Measurements from ENCODE around the gene SURF1. TPM values are rescaled to one million over a fixed set of nuclear protein-coding genes. Genes with fewer than 3 reads are reported as not detected.

SURF1 gene
- polyA plus RNA-seq, 4 donors: 38.4 to 94.4 (median 85.4) TPM

GRCh38 chr9:133357656-133358055 is 1.4 kb upstream of the SURF1 start:
- no peak for DNase-seq
- no peaks in the 10 kb centered on the region for H3K27me3 ChIP-seq (ENCODE audit: control insufficient read depth in 3 of 3, insufficient read depth in 3 of 3, low read length in 3 of 3)

GRCh38 chr9:133355881-133356357 is 368 bp downstream of the SURF1 start:
- Histone ChIP-seq H3K36me3 (ENCODE audit: control insufficient read depth in 3 of 3, insufficient read depth in 2 of 3, low read depth in 1 of 3, low read length in 3 of 3) (peaks cover 5 to 77% (median 10%) of the 10 kb centered on the region in 3 donors), H3K9me3 (ENCODE audit: control insufficient read depth in 2 of 2, insufficient read depth in 1 of 2, low read depth in 1 of 2, low read length in 1 of 2) (no peaks in the 10 kb centered on the region), H3K27me3 (ENCODE audit: control insufficient read depth in 3 of 3, insufficient read depth in 3 of 3, low read length in 3 of 3) (no peaks in the 10 kb centered on the region), H3K4me1 (ENCODE audit: control insufficient read depth in 3 of 3, insufficient read depth in 2 of 3, low read depth in 1 of 3, low read length in 2 of 3) (peaks cover 0 to 48% (median 2%) of the 10 kb centered on the region in 3 donors), H3K27ac (ENCODE audit: low read depth in 1 of 3, low read length in 2 of 3) (peak overlapping the region in 2 of 3 donors; percentile 15 to 75), H3K4me3 (ENCODE audit: low read depth in 1 of 3, low read length in 3 of 3) (peak overlapping the region; percentile 77 to 82 (median 79))
- 0% methylated on average over 26 to 31 of the region's 31 CpGs for WGBS, 3 donors
- DNase-seq: no peak
- FAIRE-seq: no peak

More at GRCh38 chr9:133357656-133358055, 1.4 kb upstream of the SURF1 start:
- Histone ChIP-seq H3K27ac (ENCODE audit: low read depth in 1 of 3, low read length in 2 of 3) (no peak overlapping the region), H3K4me1 (ENCODE audit: control insufficient read depth in 3 of 3, insufficient read depth in 2 of 3, low read depth in 1 of 3, low read length in 2 of 3) (peaks cover 2 to 56% (median 2%) of the 10 kb centered on the region in 3 donors), H3K4me3 (ENCODE audit: low read depth in 1 of 3, low read length in 3 of 3) (peak overlapping the region in 1 of 3 donors; percentile 69), H3K9me3 (ENCODE audit: control insufficient read depth in 2 of 2, insufficient read depth in 1 of 2, low read depth in 1 of 2, low read length in 1 of 2) (no peaks in the 10 kb centered on the region), H3K36me3 (ENCODE audit: control insufficient read depth in 3 of 3, insufficient read depth in 2 of 3, low read depth in 1 of 3, low read length in 3 of 3) (peaks cover 0 to 78% (median 8%) of the 10 kb centered on the region in 3 donors)
- 80 to 84% (median 84%) methylated on average over 14 of the region's 14 CpGs for WGBS, 3 donors
- FAIRE-seq: no peak

GRCh38 chr9:133354766-133355165 is 1.5 kb downstream of the SURF1 start:
- no peaks in the 10 kb centered on the region for H3K9me3 ChIP-seq (ENCODE audit: control insufficient read depth in 2 of 2, insufficient read depth in 1 of 2, low read depth in 1 of 2, low read length in 1 of 2)
- no peak overlapping the region for H3K27ac ChIP-seq (ENCODE audit: low read depth in 1 of 3, low read length in 2 of 3)
- peaks cover 0 to 36% (median 2%) of the 10 kb centered on the region in 3 donors for H3K4me1 ChIP-seq (ENCODE audit: control insufficient read depth in 3 of 3, insufficient read depth in 2 of 3, low read depth in 1 of 3, low read length in 2 of 3)
- no peak for DNase-seq
- WGBS, 3 donors: 85 to 89% (median 87%) methylated on average over 7 of the region's 7 CpGs
- no peak overlapping the region for H3K4me3 ChIP-seq (ENCODE audit: low read depth in 1 of 3, low read length in 3 of 3)
- H3K27me3 ChIP-seq (ENCODE audit: control insufficient read depth in 3 of 3, insufficient read depth in 3 of 3, low read length in 3 of 3): no peaks in the 10 kb centered on the region
- H3K36me3 ChIP-seq (ENCODE audit: control insufficient read depth in 3 of 3, insufficient read depth in 2 of 3, low read depth in 1 of 3, low read length in 3 of 3): peaks cover 16 to 74% (median 17%) of the 10 kb centered on the region in 3 donors
- FAIRE-seq: no peak

GRCh38 chr9:133353548-133353947 is 2.7 kb downstream of the SURF1 start:
- Histone ChIP-seq H3K4me3 (ENCODE audit: low read depth in 1 of 3, low read length in 3 of 3) (no peak overlapping the region), H3K4me1 (ENCODE audit: control insufficient read depth in 3 of 3, insufficient read depth in 2 of 3, low read depth in 1 of 3, low read length in 2 of 3) (peaks cover 0 to 33% (median 4%) of the 10 kb centered on the region in 3 donors), H3K27me3 (ENCODE audit: control insufficient read depth in 3 of 3, insufficient read depth in 3 of 3, low read length in 3 of 3) (no peaks in the 10 kb centered on the region), H3K27ac (ENCODE audit: low read depth in 1 of 3, low read length in 2 of 3) (no peak overlapping the region), H3K36me3 (ENCODE audit: control insufficient read depth in 3 of 3, insufficient read depth in 2 of 3, low read depth in 1 of 3, low read length in 3 of 3) (peaks cover 16 to 72% (median 17%) of the 10 kb centered on the region in 3 donors), H3K9me3 (ENCODE audit: control insufficient read depth in 2 of 2, insufficient read depth in 1 of 2, low read depth in 1 of 2, low read length in 1 of 2) (no peaks in the 10 kb centered on the region)
- FAIRE-seq: no peak
- 73 to 83% (median 82%) methylated on average over 5 of the region's 5 CpGs for WGBS, 3 donors
- DNase-seq: no peak

- WGBS, 3 donors: 69 to 70% (median 70%) methylated on average over 8 of the region's 8 CpGs
- Histone ChIP-seq H3K9me3 (ENCODE audit: control insufficient read depth in 2 of 2, insufficient read depth in 1 of 2, low read depth in 1 of 2, low read length in 1 of 2) (no peaks in the 10 kb centered on the region), H3K36me3 (ENCODE audit: control insufficient read depth in 3 of 3, insufficient read depth in 2 of 3, low read depth in 1 of 3, low read length in 3 of 3) (peaks cover 16 to 67% (median 17%) of the 10 kb centered on the region in 3 donors), H3K27me3 (ENCODE audit: control insufficient read depth in 3 of 3, insufficient read depth in 3 of 3, low read length in 3 of 3) (no peaks in the 10 kb centered on the region), H3K4me3 (ENCODE audit: low read depth in 1 of 3, low read length in 3 of 3) (no peak overlapping the region), H3K27ac (ENCODE audit: low read depth in 1 of 3, low read length in 2 of 3) (no peak overlapping the region), H3K4me1 (ENCODE audit: control insufficient read depth in 3 of 3, insufficient read depth in 2 of 3, low read depth in 1 of 3, low read length in 2 of 3) (peaks cover 0 to 25% (median 4%) of the 10 kb centered on the region in 3 donors)
- FAIRE-seq: no peak
- DNase-seq: no peak
These were observed 3.5 kb downstream of the SURF1 start for GRCh38 chr9:133352635-133353340.

GRCh38 chr9:133351908-133352634 is 4.2 kb downstream of the SURF1 start:
- peaks cover 0 to 18% (median 4%) of the 10 kb centered on the region in 3 donors for H3K4me1 ChIP-seq (ENCODE audit: control insufficient read depth in 3 of 3, insufficient read depth in 2 of 3, low read depth in 1 of 3, low read length in 2 of 3)
- FAIRE-seq: no peak
- WGBS, 3 donors: 74 to 80% (median 77%) methylated on average over 14 of the region's 14 CpGs

GRCh38 chr9:133351526-133351907 is 4.8 kb downstream of the SURF1 start:
- Histone ChIP-seq H3K36me3 (ENCODE audit: control insufficient read depth in 3 of 3, insufficient read depth in 2 of 3, low read depth in 1 of 3, low read length in 3 of 3) (peaks cover 16 to 61% (median 17%) of the 10 kb centered on the region in 3 donors), H3K27ac (ENCODE audit: low read depth in 1 of 3, low read length in 2 of 3) (no peak overlapping the region), H3K4me1 (ENCODE audit: control insufficient read depth in 3 of 3, insufficient read depth in 2 of 3, low read depth in 1 of 3, low read length in 2 of 3) (peaks cover 0 to 20% (median 8%) of the 10 kb centered on the region in 3 donors), H3K27me3 (ENCODE audit: control insufficient read depth in 3 of 3, insufficient read depth in 3 of 3, low read length in 3 of 3) (no peaks in the 10 kb centered on the region), H3K4me3 (ENCODE audit: low read depth in 1 of 3, low read length in 3 of 3) (no peak overlapping the region), H3K9me3 (ENCODE audit: control insufficient read depth in 2 of 2, insufficient read depth in 1 of 2, low read depth in 1 of 2, low read length in 1 of 2) (no peaks in the 10 kb centered on the region)
- FAIRE-seq (no peak), DNase-seq (no peak)
- 92 to 100% (median 94%) methylated on average over 3 of the region's 3 CpGs for WGBS, 3 donors

More at GRCh38 chr9:133351908-133352634, 4.2 kb downstream of the SURF1 start:
- Histone ChIP-seq H3K36me3 (ENCODE audit: control insufficient read depth in 3 of 3, insufficient read depth in 2 of 3, low read depth in 1 of 3, low read length in 3 of 3) (peaks cover 16 to 60% (median 17%) of the 10 kb centered on the region in 3 donors), H3K27me3 (ENCODE audit: control insufficient read depth in 3 of 3, insufficient read depth in 3 of 3, low read length in 3 of 3) (no peaks in the 10 kb centered on the region), H3K27ac (ENCODE audit: low read depth in 1 of 3, low read length in 2 of 3) (no peak overlapping the region), H3K4me3 (ENCODE audit: low read depth in 1 of 3, low read length in 3 of 3) (no peak overlapping the region), H3K9me3 (ENCODE audit: control insufficient read depth in 2 of 2, insufficient read depth in 1 of 2, low read depth in 1 of 2, low read length in 1 of 2) (no peaks in the 10 kb centered on the region)
- DNase-seq: no peak

- Histone ChIP-seq H3K4me1 (ENCODE audit: control insufficient read depth in 3 of 3, insufficient read depth in 2 of 3, low read depth in 1 of 3, low read length in 2 of 3) (peaks cover 0 to 18% (median 9%) of the 10 kb centered on the region in 3 donors), H3K9me3 (ENCODE audit: control insufficient read depth in 2 of 2, insufficient read depth in 1 of 2, low read depth in 1 of 2, low read length in 1 of 2) (no peaks in the 10 kb centered on the region), H3K27me3 (ENCODE audit: control insufficient read depth in 3 of 3, insufficient read depth in 3 of 3, low read length in 3 of 3) (no peaks in the 10 kb centered on the region), H3K27ac (ENCODE audit: low read depth in 1 of 3, low read length in 2 of 3) (no peak overlapping the region), H3K36me3 (ENCODE audit: control insufficient read depth in 3 of 3, insufficient read depth in 2 of 3, low read depth in 1 of 3, low read length in 3 of 3) (peaks cover 16 to 75% (median 19%) of the 10 kb centered on the region in 3 donors), H3K4me3 (ENCODE audit: low read depth in 1 of 3, low read length in 3 of 3) (peak overlapping the region in 1 of 3 donors; percentile 73)
- no peak for DNase-seq
- FAIRE-seq: no peak
- 71 to 78% (median 74%) methylated on average over 15 of the region's 15 CpGs for WGBS, 3 donors
These were observed 6.2 kb downstream of the SURF1 start for GRCh38 chr9:133349965-133350616.

Data from small intestine (tissue), 7 donors.